GM19324 (cell line): ENCODE data around the gene AMY1B.
"Not testable (repeated sequence)": the region's sequence is repeated elsewhere in the genome, so short reads cannot be mapped to it uniquely, and the experiment has no call there.

ENCODE experiments used
- ATAC-seq: cut with Tn5 transposase; IDR thresholded peaks from one replicate; pipeline ENCODE4 v1.9.1; 2021; ENCODE audit warnings: mild to moderate bottlenecking, moderate library complexity; ENCODE audit not compliant: unreplicated experiment, low FRiP score

The AMY1B gene

DNA sequence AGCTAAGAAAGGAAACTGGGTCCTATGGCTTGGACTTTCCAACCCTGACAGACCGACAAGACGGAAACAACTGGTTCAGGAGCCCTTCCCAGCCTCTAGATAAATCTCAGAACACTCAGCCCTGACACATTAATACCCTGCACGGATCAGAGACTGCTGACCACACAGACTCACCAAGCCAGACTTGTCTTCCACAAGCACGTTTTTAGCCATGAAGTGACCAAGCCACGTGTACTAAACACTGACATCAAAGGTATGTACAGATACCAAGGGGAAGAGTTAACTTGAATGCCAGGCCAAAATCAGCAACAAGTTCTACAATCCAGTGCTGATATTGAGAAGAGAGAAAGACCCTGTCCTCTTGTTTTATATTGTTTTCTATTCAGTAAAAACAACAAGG is at the start of gene AMY1B:
Gene AMY1B, minus strand, starts transcription at position 101 of the 400 bp plus-strand sequence. CDS start 571 bp downstream, outside the sequence.
- ATAC-seq: not testable (repeated sequence)

DNA sequence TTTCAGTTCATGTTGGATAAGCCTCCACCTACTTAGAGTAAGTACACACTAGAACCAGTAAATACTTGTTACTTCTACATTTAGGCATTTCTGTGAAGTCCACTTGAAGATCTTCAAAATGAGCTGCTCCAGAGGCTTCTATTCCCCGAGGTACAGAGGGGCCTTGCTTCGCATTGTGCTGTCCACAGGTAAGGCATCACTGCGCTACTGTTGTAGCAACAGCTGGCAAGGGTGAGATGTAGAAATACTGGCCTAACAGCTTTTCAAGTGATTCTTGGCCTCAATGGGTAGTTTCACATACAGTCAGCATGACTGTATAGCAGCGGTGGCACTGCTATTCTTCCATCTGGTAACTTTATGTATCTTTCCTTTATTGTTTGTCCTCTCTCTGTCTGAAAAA is 49.0 kb upstream of the AMY1B start:
- not testable (repeated sequence) for ATAC-seq

DNA sequence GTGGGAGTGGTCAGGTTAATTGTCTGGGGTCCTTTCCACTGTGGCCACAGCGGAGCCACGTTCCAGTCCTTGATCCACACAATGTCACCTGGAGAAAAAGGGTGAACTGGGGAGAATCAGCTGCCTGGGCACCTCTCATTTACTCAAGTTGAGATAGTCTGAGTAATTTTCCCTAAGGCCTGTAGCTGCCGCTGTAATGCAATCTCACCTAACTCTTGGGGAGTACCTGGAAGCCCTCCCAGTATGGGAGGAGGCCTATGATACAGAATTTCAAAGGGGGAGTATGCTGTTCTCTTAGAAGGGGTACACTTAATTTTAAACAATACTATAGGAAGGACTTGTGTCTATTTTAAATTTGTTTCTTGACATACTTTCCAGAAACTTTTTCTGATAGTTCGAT is 48.4 kb upstream of the AMY1B start:
- ATAC-seq: not testable (repeated sequence)

DNA sequence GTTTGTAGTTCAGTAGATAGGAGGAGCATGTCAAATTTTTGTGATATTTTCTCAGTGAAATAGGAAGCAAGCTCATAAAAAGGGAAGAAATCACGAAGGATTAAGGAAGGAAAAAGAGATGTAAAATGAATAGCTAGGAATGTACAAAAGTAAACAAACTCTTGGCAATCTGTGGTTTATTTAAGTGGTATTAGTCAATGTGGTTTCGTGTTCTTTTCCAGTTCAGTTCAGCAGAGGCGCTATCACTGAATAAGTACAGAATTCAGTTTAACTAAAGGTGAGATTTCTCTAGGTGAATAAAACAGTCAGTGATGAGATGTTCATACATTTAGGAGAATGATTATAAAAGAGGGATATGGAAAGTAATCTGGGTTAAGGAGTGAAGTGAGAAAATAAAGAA is 42.0 kb upstream of the AMY1B start:
- not testable (repeated sequence) for ATAC-seq

DNA sequence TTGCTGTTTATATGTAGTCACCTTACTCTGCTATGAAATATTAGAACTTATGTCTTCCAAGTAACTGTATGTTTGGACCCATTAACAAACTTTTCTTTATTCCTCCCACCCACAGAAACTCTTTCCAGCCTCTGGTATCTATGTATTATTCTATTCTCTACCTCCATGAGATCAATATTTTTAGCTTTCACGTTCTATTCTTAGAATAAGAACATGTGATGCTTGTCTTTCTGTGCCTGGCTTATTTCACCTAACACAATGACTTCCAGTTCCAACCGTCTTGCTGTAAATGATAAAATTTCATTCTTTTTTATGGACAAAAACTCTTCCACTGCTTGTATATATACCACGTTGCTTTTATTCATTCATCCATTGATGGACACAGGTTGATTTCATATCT is 39.3 kb upstream of the AMY1B start:
- ATAC-seq: not testable (repeated sequence)

DNA sequence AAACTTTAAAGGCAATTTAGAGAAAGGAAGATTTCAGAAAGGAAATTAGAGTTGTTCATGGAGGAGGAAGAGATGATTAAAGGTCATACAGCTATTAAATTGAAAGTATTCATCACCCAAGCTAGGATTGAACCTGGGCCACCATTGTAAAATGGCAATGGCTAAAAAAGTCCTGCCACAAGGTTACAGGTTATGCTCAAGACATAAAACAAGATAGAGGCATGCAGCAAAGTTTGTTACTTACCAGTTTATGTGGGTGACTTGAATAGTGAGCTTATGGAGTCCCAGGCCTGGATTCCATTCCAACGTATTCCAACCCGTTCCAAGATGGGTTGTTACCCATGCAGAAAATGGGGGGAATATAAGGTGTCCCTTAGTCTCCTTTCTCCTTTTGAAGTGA is 25.5 kb upstream of the AMY1B start:
- not testable (repeated sequence) for ATAC-seq

DNA sequence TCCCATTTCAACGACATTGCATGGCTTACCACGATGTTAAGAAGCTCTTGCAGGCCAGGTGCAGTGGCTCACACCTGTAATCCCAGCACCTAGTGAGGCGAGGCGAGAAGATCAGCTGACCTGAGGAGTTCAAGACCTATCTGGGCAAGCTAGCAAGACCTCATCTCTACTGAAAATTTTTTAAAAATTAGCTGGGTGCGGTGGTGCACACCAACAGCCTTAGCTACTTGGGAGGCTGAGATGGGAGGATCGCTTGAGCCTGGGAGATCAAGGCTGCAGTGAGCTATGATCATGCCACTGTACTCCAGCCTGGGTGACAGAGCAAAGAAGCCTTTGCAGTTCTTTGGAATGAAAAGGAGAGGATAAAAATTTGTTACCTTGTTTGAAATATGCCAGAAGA is 21.4 kb upstream of the AMY1B start:
- ATAC-seq: not testable (repeated sequence)

DNA sequence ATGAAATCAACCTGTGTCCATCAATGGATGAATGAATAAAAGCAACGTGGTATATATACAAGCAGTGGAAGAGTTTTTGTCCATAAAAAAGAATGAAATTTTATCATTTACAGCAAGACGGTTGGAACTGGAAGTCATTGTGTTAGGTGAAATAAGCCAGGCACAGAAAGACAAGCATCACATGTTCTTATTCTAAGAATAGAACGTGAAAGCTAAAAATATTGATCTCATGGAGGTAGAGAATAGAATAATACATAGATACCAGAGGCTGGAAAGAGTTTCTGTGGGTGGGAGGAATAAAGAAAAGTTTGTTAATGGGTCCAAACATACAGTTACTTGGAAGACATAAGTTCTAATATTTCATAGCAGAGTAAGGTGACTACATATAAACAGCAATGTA is 14.4 kb upstream of the AMY1B start:
- ATAC-seq: not testable (repeated sequence)

DNA sequence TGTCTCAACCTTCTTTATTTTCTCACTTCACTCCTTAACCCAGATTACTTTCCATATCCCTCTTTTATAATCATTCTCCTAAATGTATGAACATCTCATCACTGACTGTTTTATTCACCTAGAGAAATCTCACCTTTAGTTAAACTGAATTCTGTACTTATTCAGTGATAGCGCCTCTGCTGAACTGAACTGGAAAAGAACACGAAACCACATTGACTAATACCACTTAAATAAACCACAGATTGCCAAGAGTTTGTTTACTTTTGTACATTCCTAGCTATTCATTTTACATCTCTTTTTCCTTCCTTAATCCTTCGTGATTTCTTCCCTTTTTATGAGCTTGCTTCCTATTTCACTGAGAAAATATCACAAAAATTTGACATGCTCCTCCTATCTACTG is 11.7 kb upstream of the AMY1B start:
- not testable (repeated sequence) for ATAC-seq

DNA sequence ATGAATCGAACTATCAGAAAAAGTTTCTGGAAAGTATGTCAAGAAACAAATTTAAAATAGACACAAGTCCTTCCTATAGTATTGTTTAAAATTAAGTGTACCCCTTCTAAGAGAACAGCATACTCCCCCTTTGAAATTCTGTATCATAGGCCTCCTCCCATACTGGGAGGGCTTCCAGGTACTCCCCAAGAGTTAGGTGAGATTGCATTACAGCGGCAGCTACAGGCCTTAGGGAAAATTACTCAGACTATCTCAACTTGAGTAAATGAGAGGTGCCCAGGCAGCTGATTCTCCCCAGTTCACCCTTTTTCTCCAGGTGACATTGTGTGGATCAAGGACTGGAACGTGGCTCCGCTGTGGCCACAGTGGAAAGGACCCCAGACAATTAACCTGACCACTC is 5.2 kb upstream of the AMY1B start:
- not testable (repeated sequence) for ATAC-seq

DNA sequence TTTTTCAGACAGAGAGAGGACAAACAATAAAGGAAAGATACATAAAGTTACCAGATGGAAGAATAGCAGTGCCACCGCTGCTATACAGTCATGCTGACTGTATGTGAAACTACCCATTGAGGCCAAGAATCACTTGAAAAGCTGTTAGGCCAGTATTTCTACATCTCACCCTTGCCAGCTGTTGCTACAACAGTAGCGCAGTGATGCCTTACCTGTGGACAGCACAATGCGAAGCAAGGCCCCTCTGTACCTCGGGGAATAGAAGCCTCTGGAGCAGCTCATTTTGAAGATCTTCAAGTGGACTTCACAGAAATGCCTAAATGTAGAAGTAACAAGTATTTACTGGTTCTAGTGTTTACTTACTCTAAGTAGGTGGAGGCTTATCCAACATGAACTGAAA is 4.7 kb upstream of the AMY1B start:
- not testable (repeated sequence) for ATAC-seq

DNA sequence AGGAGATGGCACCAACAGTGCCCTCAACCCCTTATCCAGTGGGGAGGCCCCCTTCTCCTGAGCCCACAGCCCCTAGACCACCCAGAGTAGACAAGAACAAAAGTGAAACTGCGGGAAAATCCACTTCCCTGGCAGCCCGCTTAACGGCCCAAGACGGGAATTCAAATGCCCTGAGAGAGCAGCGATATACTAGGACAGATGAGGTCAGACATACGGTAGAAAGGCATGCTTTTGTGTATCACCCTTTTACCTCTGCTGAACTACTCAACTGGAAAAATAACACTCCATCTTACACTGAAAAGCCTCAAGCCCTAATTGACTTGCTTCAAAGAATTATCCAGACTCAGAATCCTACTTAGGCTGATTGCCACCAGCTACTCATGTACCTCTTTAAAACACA is 1.4 kb upstream of the AMY1B start:
- ATAC-seq: not testable (repeated sequence)

DNA sequence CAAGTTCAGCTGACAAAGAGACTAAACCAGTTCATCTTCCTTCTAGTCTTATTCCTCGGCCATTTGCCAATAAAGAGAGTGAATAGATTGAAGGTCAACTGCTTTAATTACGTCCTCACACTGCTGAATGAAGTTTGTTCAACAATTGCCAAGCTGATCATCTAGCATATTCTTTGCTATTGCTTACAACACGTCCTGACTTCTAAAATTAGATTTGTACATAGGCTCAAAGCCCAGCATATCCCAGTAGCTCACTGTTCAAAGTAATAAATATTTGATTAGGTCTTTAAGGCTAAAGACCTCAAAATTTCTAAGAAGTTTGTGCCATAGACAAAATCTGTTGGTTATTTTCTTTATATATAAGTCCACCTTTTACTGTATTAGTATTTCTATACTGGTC is 19.7 kb downstream of the AMY1B start:
- ATAC-seq: not testable (repeated sequence)

DNA sequence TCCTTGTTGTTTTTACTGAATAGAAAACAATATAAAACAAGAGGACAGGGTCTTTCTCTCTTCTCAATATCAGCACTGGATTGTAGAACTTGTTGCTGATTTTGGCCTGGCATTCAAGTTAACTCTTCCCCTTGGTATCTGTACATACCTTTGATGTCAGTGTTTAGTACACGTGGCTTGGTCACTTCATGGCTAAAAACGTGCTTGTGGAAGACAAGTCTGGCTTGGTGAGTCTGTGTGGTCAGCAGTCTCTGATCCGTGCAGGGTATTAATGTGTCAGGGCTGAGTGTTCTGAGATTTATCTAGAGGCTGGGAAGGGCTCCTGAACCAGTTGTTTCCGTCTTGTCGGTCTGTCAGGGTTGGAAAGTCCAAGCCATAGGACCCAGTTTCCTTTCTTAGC is 40.5 kb downstream of the AMY1B start, which contains the start of gene AMY1A:
Gene AMY1A, plus strand, starts transcription at position 301 of the 400 bp plus-strand sequence. CDS start 571 bp downstream, outside the sequence.
- ATAC-seq: not testable (repeated sequence)

DNA sequence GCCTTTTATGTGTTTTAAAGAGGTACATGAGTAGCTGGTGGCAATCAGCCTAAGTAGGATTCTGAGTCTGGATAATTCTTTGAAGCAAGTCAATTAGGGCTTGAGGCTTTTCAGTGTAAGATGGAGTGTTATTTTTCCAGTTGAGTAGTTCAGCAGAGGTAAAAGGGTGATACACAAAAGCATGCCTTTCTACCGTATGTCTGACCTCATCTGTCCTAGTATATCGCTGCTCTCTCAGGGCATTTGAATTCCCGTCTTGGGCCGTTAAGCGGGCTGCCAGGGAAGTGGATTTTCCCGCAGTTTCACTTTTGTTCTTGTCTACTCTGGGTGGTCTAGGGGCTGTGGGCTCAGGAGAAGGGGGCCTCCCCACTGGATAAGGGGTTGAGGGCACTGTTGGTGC is 41.9 kb downstream of the AMY1B start:
- not testable (repeated sequence) for ATAC-seq

DNA sequence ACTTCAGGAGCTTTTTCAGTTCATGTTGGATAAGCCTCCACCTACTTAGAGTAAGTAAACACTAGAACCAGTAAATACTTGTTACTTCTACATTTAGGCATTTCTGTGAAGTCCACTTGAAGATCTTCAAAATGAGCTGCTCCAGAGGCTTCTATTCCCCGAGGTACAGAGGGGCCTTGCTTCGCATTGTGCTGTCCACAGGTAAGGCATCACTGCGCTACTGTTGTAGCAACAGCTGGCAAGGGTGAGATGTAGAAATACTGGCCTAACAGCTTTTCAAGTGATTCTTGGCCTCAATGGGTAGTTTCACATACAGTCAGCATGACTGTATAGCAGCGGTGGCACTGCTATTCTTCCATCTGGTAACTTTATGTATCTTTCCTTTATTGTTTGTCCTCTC is 45.1 kb downstream of the AMY1B start:
- not testable (repeated sequence) for ATAC-seq

DNA sequence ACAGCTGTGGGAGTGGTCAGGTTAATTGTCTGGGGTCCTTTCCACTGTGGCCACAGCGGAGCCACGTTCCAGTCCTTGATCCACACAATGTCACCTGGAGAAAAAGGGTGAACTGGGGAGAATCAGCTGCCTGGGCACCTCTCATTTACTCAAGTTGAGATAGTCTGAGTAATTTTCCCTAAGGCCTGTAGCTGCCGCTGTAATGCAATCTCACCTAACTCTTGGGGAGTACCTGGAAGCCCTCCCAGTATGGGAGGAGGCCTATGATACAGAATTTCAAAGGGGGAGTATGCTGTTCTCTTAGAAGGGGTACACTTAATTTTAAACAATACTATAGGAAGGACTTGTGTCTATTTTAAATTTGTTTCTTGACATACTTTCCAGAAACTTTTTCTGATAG is 45.7 kb downstream of the AMY1B start:
- not testable (repeated sequence) for ATAC-seq

DNA sequence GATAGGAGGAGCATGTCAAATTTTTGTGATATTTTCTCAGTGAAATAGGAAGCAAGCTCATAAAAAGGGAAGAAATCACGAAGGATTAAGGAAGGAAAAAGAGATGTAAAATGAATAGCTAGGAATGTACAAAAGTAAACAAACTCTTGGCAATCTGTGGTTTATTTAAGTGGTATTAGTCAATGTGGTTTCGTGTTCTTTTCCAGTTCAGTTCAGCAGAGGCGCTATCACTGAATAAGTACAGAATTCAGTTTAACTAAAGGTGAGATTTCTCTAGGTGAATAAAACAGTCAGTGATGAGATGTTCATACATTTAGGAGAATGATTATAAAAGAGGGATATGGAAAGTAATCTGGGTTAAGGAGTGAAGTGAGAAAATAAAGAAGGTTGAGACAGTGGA is 52.1 kb downstream of the AMY1B start:
- ATAC-seq: not testable (repeated sequence)

DNA sequence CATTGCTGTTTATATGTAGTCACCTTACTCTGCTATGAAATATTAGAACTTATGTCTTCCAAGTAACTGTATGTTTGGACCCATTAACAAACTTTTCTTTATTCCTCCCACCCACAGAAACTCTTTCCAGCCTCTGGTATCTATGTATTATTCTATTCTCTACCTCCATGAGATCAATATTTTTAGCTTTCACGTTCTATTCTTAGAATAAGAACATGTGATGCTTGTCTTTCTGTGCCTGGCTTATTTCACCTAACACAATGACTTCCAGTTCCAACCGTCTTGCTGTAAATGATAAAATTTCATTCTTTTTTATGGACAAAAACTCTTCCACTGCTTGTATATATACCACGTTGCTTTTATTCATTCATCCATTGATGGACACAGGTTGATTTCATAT is 54.8 kb downstream of the AMY1B start:
- not testable (repeated sequence) for ATAC-seq
